Glutamatergic neuron (in vitro differentiated cells): Measurements from ENCODE around the gene ETV6. TPM values are rescaled to one million over a fixed set of nuclear protein-coding genes. Genes with fewer than 3 reads are reported as not detected.

Experiments used
- DNase-seq: peaks from one replicate; pipeline ENCODE4 v3.0.0; 2022
- H3K27ac Mint-ChIP-seq: one replicate; pipeline ENCODE4 v1.8.0; 2020; ENCODE audit warnings: mild to moderate bottlenecking, mixed read lengths, inconsistent platforms; ENCODE audit not compliant: unreplicated experiment
- H3K27me3 Mint-ChIP-seq: one replicate; pipeline ENCODE4 v1.8.0; 2020; ENCODE audit warnings: mild to moderate bottlenecking, moderate library complexity, mixed read lengths, inconsistent platforms; ENCODE audit not compliant: unreplicated experiment
- H3K36me3 Mint-ChIP-seq: one replicate; pipeline ENCODE4 v1.8.0; 2020; ENCODE audit warnings: mild to moderate bottlenecking, mixed read lengths, inconsistent platforms; ENCODE audit not compliant: unreplicated experiment
- H3K4me1 Mint-ChIP-seq: one replicate; pipeline ENCODE4 v1.8.0; 2020; ENCODE audit warnings: mild to moderate bottlenecking, low read depth, mixed read lengths, inconsistent platforms; ENCODE audit not compliant: unreplicated experiment
- H3K4me3 Mint-ChIP-seq: one replicate; pipeline ENCODE4 v1.8.0; 2020; ENCODE audit warnings: mild to moderate bottlenecking, mixed read lengths, inconsistent platforms; ENCODE audit not compliant: unreplicated experiment
- H3K9me3 Mint-ChIP-seq: one replicate; pipeline ENCODE4 v1.8.0; 2020; ENCODE audit warnings: mild to moderate bottlenecking, moderate library complexity, mixed read lengths, inconsistent platforms; ENCODE audit not compliant: unreplicated experiment
- CTCF ChIP-seq: fragments of 200-600 bp; sonication (generic); IDR thresholded peaks from one replicate; pipeline ENCODE4 v1.5.0; 2021; ENCODE audit not compliant: partially characterized antibody, unreplicated experiment
- total RNA-seq: library from RNA; stranded (reverse); fragmentation: NEBNext Ultra II Directional; extraction: Animal tissue kit (Norgen Biotek cat#: 25700); gene quantifications from one replicate; pipeline ENCODE4 v1.2.1, GENCODE V29; 2021; ENCODE audit not compliant: unreplicated experiment

Gene ETV6
- total RNA-seq, 1 donor from 2014 or later: 10.1 TPM

GRCh38 chr12:11901701-11902524 is 252.4 kb downstream of the ETV6 start:
- Mint-ChIP-seq H3K9me3 (no peaks in the 10 kb centered on the region), H3K27me3 (peaks cover 3% of the 10 kb centered on the region), H3K4me3 (no peak overlapping the region), H3K4me1 (no peaks in the 10 kb centered on the region), H3K27ac (no peak overlapping the region), H3K36me3 (peaks cover 5% of the 10 kb centered on the region)
- no peak for TF ChIP-seq CTCF
- DNase-seq: no peak

GRCh38 chr12:11902525-11902875 is 253.0 kb downstream of the ETV6 start:
- Mint-ChIP-seq H3K4me3 (no peak overlapping the region), H3K36me3 (peaks cover 5% of the 10 kb centered on the region), H3K4me1 (no peaks in the 10 kb centered on the region)

GRCh38 chr12:11904124-11904523 is 254.7 kb downstream of the ETV6 start:
- TF ChIP-seq CTCF: no peak
- Mint-ChIP-seq H3K9me3 (peaks cover 2% of the 10 kb centered on the region), H3K27ac (no peak overlapping the region), H3K4me3 (no peak overlapping the region), H3K4me1 (no peaks in the 10 kb centered on the region), H3K36me3 (peaks cover 12% of the 10 kb centered on the region), H3K27me3 (no peaks in the 10 kb centered on the region)
- no peak for DNase-seq

More at GRCh38 chr12:11902525-11902875, 253.0 kb downstream of the ETV6 start:
- Mint-ChIP-seq H3K9me3 (no peaks in the 10 kb centered on the region), H3K27me3 (no peaks in the 10 kb centered on the region), H3K27ac (no peak overlapping the region)
- DNase-seq: no peak
- no peak for TF ChIP-seq CTCF

- TF ChIP-seq CTCF: no peak
- no peak overlapping the region for H3K27ac Mint-ChIP-seq
- H3K36me3 Mint-ChIP-seq: peaks cover 13% of the 10 kb centered on the region
- no peak for DNase-seq
- no peaks in the 10 kb centered on the region for H3K4me1 Mint-ChIP-seq
- no peak overlapping the region for H3K4me3 Mint-ChIP-seq
- H3K9me3 Mint-ChIP-seq: peaks cover 7% of the 10 kb centered on the region
- H3K27me3 Mint-ChIP-seq: no peaks in the 10 kb centered on the region
These were observed 256.1 kb downstream of the ETV6 start for GRCh38 chr12:11905534-11905933.

GRCh38 chr12:11906286-11906935 is 256.9 kb downstream of the ETV6 start:
- no peak overlapping the region for H3K4me3 Mint-ChIP-seq
- H3K27ac Mint-ChIP-seq: no peak overlapping the region
- H3K27me3 Mint-ChIP-seq: no peaks in the 10 kb centered on the region
- H3K4me1 Mint-ChIP-seq: no peaks in the 10 kb centered on the region
- H3K36me3 Mint-ChIP-seq: peaks cover 13% of the 10 kb centered on the region
- TF ChIP-seq CTCF: no peak
- peaks cover 7% of the 10 kb centered on the region for H3K9me3 Mint-ChIP-seq
- DNase-seq: no peak
